BLaER1 treated with 17β-estradiol and CSF1 and Interleukin-3, amounts not matched to agents 10 nM and 100 nM (cell line): Measurements from ENCODE around the gene CDYL.

Source experiments
- H3K27ac ChIP-seq, 11 experiments: shearing (Covaris generic); formaldehyde crosslinking; 2 replicates each; pipeline ENCODE4 v1.8.1; 2022
- H3K27me3 ChIP-seq, 11 experiments: shearing (Covaris generic); formaldehyde crosslinking; 2 replicates each; pipeline ENCODE4 v1.8.1; 2022
- H3K36me3 ChIP-seq, 11 experiments: shearing (Covaris generic); formaldehyde crosslinking; 2 replicates each; pipeline ENCODE4 v1.8.1; 2022
- H3K4me1 ChIP-seq, 10 experiments: shearing (Covaris generic); formaldehyde crosslinking; 2 replicates each; pipeline ENCODE4 v1.8.1; 2022
- H3K4me2 ChIP-seq, 11 experiments: shearing (Covaris generic); formaldehyde crosslinking; 2 replicates each; pipeline ENCODE4 v1.8.1; 2022
- H3K4me3 ChIP-seq, 10 experiments: shearing (Covaris generic); formaldehyde crosslinking; 2 replicates each; pipeline ENCODE4 v1.8.1; 2022
- H3K9ac ChIP-seq, 11 experiments: shearing (Covaris generic); formaldehyde crosslinking; 2 replicates each; pipeline ENCODE4 v1.8.1; 2022
- H3K9me3 ChIP-seq, 11 experiments: shearing (Covaris generic); formaldehyde crosslinking; replicated peaks in 1 of 11; 2 replicates each; pipeline ENCODE4 v1.8.1; 2022
- H4K20me1 ChIP-seq, 11 experiments: shearing (Covaris generic); formaldehyde crosslinking; 2 replicates each; pipeline ENCODE4 v1.8.1; 2022
- Cebpa-rat ChIP-seq, 11 experiments: shearing (Covaris generic); IDR thresholded peaks; 2 replicates each; pipeline ENCODE4 v1.8.1; 2022

CDYL gene

DNA sequence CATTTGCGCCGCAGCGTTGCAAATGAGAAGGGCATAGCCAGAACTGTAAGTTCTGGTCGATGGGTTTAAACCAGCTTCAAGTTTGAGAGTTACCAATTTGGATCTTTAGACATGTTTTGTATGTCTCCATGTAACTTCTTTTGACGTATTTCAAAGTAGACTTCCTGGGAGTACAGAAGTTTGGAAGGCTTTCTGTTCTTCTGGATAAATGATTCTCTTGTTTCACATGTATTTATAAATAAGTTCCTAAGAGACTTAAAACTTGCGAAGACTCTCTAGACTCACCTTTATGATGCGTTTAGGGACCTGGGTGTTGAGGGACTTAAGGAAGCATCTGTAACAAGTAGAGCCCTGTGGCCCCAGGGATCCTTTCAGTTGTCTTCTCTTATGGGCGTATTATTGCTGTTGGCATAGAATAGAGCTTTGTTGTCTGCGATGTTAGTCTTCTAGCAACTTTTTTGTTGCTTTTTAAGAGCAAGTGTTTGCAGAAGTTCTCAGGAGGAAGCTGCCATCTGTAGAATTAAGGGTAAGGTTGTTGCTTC, 1.3 kb downstream of the CDYL start:
- H3K9me3 ChIP-seq: peaks cover 0 to 18% (median 12%) of the 10 kb centered on the region in 11 experiments; a peak in 15 of 22 replicates
- peak overlapping the region; percentile 80 to 93 (median 89) for H3K4me2 ChIP-seq
- no peaks in the 10 kb centered on the region for H3K27me3 ChIP-seq
- H3K9ac ChIP-seq: peak overlapping the region; percentile 87 to 96 (median 94)
- peaks cover 45 to 57% (median 53%) of the 10 kb centered on the region in 10 experiments for H3K4me1 ChIP-seq
- peak overlapping the region; percentile 4 to 97 (median 90); a peak in 21 of 22 replicates for H3K27ac ChIP-seq
- peak overlapping the region; percentile 66 to 87 (median 79) for H3K4me3 ChIP-seq
- TF ChIP-seq Cebpa-rat (IDR thresholded peaks at IDR 0.05): no peak
- peaks cover 0 to under 1% (median 0%) of the 10 kb centered on the region in 11 experiments; a peak in 3 of 22 replicates for H3K36me3 ChIP-seq
- H4K20me1 ChIP-seq: peaks cover 29 to 52% (median 49%) of the 10 kb centered on the region in 11 experiments; a peak in 21 of 22 replicates

DNA sequence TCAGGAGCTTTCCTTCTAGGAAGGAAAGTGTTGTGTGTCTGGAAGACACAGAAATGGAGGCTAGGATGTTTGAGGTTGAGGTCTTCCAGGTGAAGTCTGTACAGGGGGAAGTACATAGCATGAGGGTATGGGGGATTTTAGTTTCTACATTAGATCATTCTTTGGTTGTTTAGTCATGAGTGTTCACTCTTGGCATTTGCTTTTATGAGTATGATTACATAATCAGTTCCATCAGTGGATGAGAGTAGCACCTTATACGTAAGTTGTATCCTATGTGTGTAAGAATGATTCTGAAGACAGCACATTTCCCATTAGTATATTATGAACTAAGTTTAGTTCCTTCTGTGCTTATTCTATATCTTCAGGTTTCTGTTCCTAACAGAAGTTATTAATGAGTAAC, 1.9 kb downstream of the CDYL start:
- peak overlapping the region in 8 of 11 experiments; percentile 85 to 97 (median 90); a peak in 10 of 22 replicates for H3K27ac ChIP-seq
- H4K20me1 ChIP-seq: peaks cover 29 to 57% (median 51%) of the 10 kb centered on the region in 11 experiments; a peak in 21 of 22 replicates
- no peak for TF ChIP-seq Cebpa-rat (IDR thresholded peaks at IDR 0.05)
- no peaks in the 10 kb centered on the region for H3K27me3 ChIP-seq
- H3K9me3 ChIP-seq: peaks cover 0 to 24% (median 18%) of the 10 kb centered on the region in 11 experiments; a peak in 18 of 22 replicates
- peak overlapping the region; percentile 80 to 93 (median 89) for H3K4me2 ChIP-seq
- H3K36me3 ChIP-seq: peaks cover 0 to 6% (median 0%) of the 10 kb centered on the region in 11 experiments; a peak in 8 of 22 replicates
- peak overlapping the region; percentile 66 to 87 (median 79) for H3K4me3 ChIP-seq
- H3K4me1 ChIP-seq: peaks cover 48 to 59% (median 54%) of the 10 kb centered on the region in 10 experiments
- H3K9ac ChIP-seq: peak overlapping the region; percentile 87 to 96 (median 94); a peak in 20 of 22 replicates

DNA sequence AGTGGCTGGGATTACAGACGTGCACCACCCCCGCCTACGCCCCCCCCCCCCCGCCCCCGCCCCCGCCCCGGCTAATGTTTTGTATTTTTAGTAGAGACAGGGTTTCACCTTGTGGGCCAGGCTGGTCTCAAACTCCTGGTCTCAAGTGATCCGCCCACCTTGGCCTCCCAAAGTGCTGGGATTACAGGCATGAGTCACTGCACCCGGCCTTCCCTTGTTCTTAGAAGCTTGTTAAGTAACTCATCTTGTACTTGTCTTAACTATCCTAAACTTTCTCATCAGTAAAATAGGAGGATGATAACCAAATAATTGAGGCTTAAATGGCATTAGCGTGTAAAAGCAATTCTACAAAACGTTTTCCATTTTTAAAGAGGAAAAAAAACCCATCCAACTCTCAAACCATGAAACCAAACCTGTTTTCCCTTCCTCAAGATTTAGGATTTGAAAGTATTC, 4.2 kb downstream of the CDYL start:
- Histone ChIP-seq H3K4me1 (peaks cover 39 to 53% (median 49%) of the 10 kb centered on the region in 10 experiments), H3K36me3 (peaks cover 0 to 29% (median 18%) of the 10 kb centered on the region in 11 experiments; a peak in 18 of 22 replicates), H3K4me3 (no peak overlapping the region)

DNA sequence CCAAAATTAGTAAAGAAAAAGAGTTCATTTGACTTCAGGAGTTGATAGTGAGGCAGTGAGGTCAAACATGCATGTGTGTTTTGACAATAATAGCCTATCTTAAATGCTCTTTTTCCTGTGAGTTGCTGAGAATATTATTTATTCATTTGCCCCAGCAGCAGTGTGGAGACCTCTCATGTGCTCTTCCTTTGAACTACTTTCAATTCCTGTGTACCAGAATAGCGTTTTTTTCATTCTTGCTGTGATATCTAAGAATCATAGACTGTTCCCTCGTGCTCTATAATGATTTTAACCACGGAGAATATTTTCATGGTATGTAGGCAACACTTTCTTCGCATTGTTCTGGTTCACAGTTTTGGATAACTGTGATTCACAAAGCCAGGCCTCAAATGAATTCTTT, 5.2 kb downstream of the CDYL start:
- Histone ChIP-seq H3K27me3 (no peaks in the 10 kb centered on the region), H3K9ac (peak overlapping the region in 5 of 11 experiments; percentile 3 to 52 (median 39); a peak in 5 of 22 replicates), H3K4me1 (peaks cover 39 to 53% (median 49%) of the 10 kb centered on the region in 10 experiments), H3K4me2 (peak overlapping the region; percentile 57 to 87 (median 67)), H3K9me3 (peaks cover 14 to 52% (median 47%) of the 10 kb centered on the region in 11 experiments; a peak in 21 of 22 replicates), H3K36me3 (peaks cover 0 to 39% (median 19%) of the 10 kb centered on the region in 11 experiments; a peak in 18 of 22 replicates), H3K27ac (peak overlapping the region in 3 of 11 experiments; percentile 1 to 17 (median 6); a peak in 2 of 22 replicates), H3K4me3 (peak overlapping the region in 2 of 10 experiments; percentile 1 to 24; a peak in 3 of 20 replicates), H4K20me1 (peaks cover 40 to 90% (median 73%) of the 10 kb centered on the region in 11 experiments; a peak in 21 of 22 replicates)
- TF ChIP-seq Cebpa-rat (IDR thresholded peaks at IDR 0.05): no peak

More for the DNA sequence above, 4.2 kb downstream of the CDYL start:
- H3K4me2 ChIP-seq: peak overlapping the region; percentile 26 to 93 (median 72); a peak in 19 of 22 replicates
- H3K27me3 ChIP-seq: no peaks in the 10 kb centered on the region
- TF ChIP-seq Cebpa-rat (IDR thresholded peaks at IDR 0.05): no peak
- peaks cover 14 to 47% (median 40%) of the 10 kb centered on the region in 11 experiments; a peak in 21 of 22 replicates for H3K9me3 ChIP-seq
- H4K20me1 ChIP-seq: peaks cover 30 to 80% (median 62%) of the 10 kb centered on the region in 11 experiments; a peak in 21 of 22 replicates
- H3K27ac ChIP-seq: no peak overlapping the region
- no peak overlapping the region for H3K9ac ChIP-seq

DNA sequence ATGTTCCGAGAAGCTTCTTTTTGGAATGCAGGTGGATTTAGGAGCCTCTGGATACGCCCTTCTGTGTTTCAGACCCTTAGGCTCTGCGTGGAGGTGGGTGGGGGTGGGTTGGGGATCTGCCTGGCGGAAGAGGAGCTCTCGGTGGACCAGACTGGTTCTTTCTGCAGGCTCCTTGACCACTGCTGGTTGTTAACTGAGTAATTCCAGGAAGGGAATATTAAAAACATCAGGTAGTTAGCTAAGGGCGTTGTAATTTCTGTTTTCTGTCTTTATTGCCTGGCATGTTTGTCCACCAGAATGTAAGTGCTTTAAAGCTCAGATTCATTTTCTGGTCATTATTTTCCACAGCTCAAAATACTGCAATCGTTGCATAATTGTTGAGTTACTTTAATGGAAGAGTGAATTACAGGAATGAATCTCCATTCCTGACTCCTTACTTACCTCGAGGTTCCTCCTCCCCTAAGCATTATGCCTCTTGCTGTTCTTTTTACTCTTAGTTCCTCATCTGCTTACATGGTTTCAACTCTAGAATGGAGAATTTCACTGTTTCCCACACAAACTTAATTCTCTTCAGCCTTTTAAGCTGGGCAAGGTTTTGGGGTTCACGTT, 5.9 kb downstream of the CDYL start:
- Histone ChIP-seq H3K27me3 (no peaks in the 10 kb centered on the region), H4K20me1 (peaks cover 47 to 97% (median 79%) of the 10 kb centered on the region in 11 experiments; a peak in 21 of 22 replicates), H3K9me3 (peaks cover 14 to 58% (median 52%) of the 10 kb centered on the region in 11 experiments; a peak in 21 of 22 replicates), H3K36me3 (peaks cover 0 to 45% (median 25%) of the 10 kb centered on the region in 11 experiments; a peak in 18 of 22 replicates), H3K4me2 (peak overlapping the region; percentile 57 to 87 (median 67)), H3K4me3 (peak overlapping the region in 1 of 10 experiments; percentile 1; a peak in 1 of 20 replicates), H3K4me1 (peaks cover 39 to 59% (median 49%) of the 10 kb centered on the region in 10 experiments), H3K9ac (peak overlapping the region in 2 of 11 experiments; percentile 39 to 42; a peak in 2 of 22 replicates), H3K27ac (peak overlapping the region in 2 of 11 experiments; percentile 1 to 6; a peak in 1 of 22 replicates)
- no peak for TF ChIP-seq Cebpa-rat (IDR thresholded peaks at IDR 0.05)

DNA sequence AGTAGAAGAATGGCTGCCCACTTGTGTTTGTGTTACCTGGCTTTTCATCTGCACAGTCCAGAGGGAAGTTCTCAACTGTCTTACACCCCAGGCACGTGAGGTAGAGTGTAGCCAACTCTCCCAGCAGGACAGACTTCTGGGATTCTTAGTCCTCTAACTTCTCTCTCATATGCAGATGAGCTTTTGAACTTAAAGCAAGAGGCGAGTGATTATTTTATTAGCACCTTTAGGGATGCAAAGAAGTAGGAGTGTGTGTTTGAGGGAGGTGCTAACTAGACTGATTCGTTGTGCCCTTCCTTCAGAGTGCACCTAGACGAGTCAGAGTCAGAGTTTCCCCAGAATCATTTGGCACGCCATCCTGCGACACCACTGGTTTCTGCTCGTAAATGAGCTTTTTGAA, 10.8 kb downstream of the CDYL start:
- Histone ChIP-seq H3K9me3 (peaks cover 14 to 63% (median 54%) of the 10 kb centered on the region in 11 experiments; a peak in 21 of 22 replicates), H3K27ac (no peak overlapping the region), H3K27me3 (no peaks in the 10 kb centered on the region), H3K9ac (no peak overlapping the region), H4K20me1 (peaks cover 54 to 96% (median 72%) of the 10 kb centered on the region in 11 experiments), H3K4me1 (peaks cover 21 to 47% (median 27%) of the 10 kb centered on the region in 10 experiments), H3K36me3 (peaks cover 0 to 55% (median 39%) of the 10 kb centered on the region in 11 experiments; a peak in 19 of 22 replicates), H3K4me2 (no peak overlapping the region), H3K4me3 (no peak overlapping the region)
- no peak for TF ChIP-seq Cebpa-rat (IDR thresholded peaks at IDR 0.05)

DNA sequence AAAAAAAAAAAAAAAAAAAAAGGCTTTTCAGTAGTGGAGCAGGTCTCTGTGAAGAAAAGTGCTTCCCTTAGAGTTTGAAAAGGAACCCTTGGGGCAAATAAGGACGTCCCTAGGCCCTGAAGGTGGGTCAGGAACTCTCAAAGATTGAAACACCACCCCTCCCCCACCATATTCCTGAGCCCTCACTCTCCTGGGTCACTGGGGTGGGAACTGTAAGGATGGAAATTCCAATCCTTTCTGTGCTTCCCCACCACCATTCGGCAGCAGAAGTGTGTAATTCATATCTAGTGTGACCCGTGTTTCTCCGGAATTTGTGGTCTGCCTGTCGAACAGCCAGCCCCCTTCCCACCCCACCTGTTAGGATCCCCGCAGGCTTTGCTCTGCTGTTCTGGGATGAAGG, 12.3 kb downstream of the CDYL start:
- H3K36me3 ChIP-seq: peaks cover 9 to 62% (median 46%) of the 10 kb centered on the region in 11 experiments; a peak in 20 of 22 replicates
- no peaks in the 10 kb centered on the region for H3K27me3 ChIP-seq
- no peak overlapping the region for H3K27ac ChIP-seq
- peaks cover 23 to 68% (median 57%) of the 10 kb centered on the region in 11 experiments for H3K9me3 ChIP-seq
- H3K4me1 ChIP-seq: peaks cover 19 to 35% (median 21%) of the 10 kb centered on the region in 10 experiments
- H4K20me1 ChIP-seq: peaks cover 52 to 92% (median 70%) of the 10 kb centered on the region in 11 experiments
- peak overlapping the region in 1 of 11 experiments; percentile 4; a peak in 1 of 22 replicates for H3K9ac ChIP-seq
- TF ChIP-seq Cebpa-rat (IDR thresholded peaks at IDR 0.05): no peak
- peak overlapping the region; percentile 47 to 71 (median 60) for H3K4me2 ChIP-seq
- H3K4me3 ChIP-seq: peak overlapping the region in 1 of 10 experiments; percentile 14; a peak in 1 of 20 replicates

DNA sequence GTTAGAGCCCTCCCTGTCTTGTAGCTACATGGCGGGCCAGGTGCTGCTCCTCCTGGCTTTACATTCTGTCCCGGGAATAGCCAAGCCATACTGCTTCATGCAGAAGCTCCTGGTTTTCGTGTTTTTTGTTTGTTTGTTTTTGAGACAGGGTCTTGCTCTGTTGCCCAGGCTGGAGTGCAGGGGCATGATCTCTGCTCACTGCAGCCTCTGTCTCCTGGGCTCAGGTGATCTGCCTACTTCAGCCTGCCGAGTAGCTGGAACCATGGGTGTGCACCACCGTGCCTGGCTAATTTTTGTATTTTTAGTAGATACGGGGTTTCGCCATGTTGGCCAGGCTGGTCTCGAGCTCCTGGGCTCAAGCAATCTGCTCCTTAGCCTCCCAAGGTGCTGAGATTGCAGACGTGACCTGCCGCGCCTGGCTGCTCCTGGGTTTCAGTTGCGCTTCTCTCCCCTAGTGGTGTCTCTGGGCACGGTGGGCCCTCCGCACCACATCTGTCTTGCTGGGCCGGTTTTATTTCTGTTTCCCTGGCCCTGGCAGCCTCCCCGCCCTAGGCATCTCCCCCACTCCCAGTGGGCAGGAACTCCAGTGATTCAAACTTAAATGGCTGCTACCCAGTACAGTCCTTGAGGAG, 12.9 kb downstream of the CDYL start:
- peaks cover 9 to 61% (median 45%) of the 10 kb centered on the region in 11 experiments; a peak in 18 of 22 replicates for H3K36me3 ChIP-seq
- H3K9ac ChIP-seq: peak overlapping the region in 2 of 11 experiments; percentile 4; a peak in 2 of 22 replicates
- H4K20me1 ChIP-seq: peaks cover 56 to 92% (median 76%) of the 10 kb centered on the region in 11 experiments
- H3K27me3 ChIP-seq: no peaks in the 10 kb centered on the region
- peak overlapping the region; percentile 47 to 71 (median 60) for H3K4me2 ChIP-seq
- no peak overlapping the region for H3K27ac ChIP-seq
- TF ChIP-seq Cebpa-rat (IDR thresholded peaks at IDR 0.05): no peak
- peaks cover 23 to 68% (median 57%) of the 10 kb centered on the region in 11 experiments; a peak in 21 of 22 replicates for H3K9me3 ChIP-seq
- H3K4me1 ChIP-seq: peaks cover 19 to 35% (median 21%) of the 10 kb centered on the region in 10 experiments
- H3K4me3 ChIP-seq: peak overlapping the region in 1 of 10 experiments; percentile 14; a peak in 2 of 20 replicates
